Activated CD4-positive, alpha-beta T cell treated with anti-CD3 and anti-CD28 coated beads for 4 hours (primary cell): Measurements from ENCODE around the gene ACSM5.
"Not testable (repeated sequence)": the region's sequence is repeated elsewhere in the genome, so short reads cannot be mapped to it uniquely, and the experiment has no call there.

Experiments used
- DNase-seq, 2 donors: peaks; one replicate each; pipeline ENCODE4 v3.0.0-alpha.2; 2020

ACSM5 gene

DNA sequence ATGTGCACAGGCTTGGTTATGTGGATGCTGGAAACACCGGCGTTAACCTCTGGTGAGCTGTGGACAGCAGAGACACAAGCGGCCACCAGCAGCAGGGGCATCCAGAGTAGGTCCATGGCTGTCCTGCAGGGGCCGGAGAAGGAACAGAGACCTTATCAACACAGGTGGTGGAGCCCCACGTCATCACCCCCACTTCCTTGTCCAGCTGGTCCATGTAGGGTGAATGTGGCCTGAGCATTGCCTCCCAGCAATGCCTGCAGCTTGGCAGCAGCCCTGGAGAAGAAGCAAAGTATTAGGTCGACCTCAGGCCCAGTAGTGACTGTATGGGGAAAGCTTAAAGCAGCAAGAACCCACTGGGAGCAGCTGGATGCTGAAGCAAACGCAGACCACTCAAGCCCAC is 10.1 kb upstream of the ACSM5 start:
- no peak for DNase-seq

DNA sequence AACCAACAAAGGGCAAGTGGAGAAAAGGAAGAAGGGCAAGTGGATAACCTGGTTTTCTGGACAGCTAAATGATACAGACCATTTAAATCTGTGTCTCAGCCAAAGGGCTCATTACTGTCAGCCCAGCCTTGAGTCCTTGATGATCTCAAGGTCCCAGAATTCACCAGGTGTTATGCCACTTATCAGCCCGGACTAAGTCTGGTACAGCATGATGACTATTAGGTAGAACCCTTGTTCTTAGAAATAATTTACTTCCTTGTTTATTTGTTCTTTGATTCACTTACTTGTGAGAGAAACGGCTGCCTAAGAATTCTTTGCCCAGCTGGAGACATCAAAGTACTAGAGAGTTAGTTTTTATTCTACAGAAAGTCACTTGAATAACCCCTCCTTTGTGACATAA is 8.3 kb upstream of the ACSM5 start:
- no peak for DNase-seq

DNA sequence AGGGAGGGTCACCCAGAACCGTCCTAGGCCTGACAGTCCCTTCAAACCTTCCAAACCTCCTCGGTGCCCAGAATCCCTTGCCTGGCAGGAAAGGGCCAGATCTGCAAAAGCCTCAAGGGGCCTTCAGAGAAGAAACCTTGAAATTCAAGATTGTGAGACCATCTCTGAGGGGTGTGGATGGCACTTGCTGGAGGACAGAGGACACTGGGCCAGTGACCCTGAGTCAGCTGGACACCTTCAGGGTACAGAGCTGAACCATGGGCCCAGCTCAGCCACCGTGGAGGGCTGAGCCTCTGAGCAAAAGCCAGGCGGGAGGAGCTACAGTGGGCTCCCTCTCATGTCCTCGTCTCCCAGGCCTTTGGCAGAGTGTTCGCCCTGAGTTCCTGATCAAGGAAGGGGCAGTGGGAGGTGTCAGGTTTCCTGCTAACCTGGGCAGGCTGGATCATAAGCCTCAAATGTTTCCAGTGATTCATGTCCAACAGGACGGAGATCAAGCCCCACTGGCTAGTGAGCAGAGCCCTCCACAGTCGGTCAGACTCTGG is 7.8 kb upstream of the ACSM5 start:
- no peak for DNase-seq

DNA sequence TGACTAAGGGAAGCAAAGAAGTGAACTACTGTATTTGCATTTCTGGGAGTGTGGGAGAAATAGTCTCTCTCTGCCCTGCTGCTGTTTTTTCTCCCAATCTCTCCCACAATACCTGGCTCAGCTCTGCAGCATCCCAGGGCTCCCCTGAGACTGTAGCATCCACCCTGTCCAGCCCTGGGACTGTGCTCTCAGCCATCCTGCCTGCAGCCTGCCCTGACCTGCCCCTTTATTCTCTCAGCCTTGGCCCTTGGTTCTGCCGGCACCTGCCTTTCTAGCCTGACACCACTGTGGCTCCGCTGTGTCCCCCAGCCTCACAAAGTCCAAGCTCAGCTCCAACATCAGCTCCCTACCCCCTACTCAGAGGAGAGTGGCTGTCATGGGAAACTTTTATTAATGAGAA is 6.7 kb upstream of the ACSM5 start:
- no peak for DNase-seq

DNA sequence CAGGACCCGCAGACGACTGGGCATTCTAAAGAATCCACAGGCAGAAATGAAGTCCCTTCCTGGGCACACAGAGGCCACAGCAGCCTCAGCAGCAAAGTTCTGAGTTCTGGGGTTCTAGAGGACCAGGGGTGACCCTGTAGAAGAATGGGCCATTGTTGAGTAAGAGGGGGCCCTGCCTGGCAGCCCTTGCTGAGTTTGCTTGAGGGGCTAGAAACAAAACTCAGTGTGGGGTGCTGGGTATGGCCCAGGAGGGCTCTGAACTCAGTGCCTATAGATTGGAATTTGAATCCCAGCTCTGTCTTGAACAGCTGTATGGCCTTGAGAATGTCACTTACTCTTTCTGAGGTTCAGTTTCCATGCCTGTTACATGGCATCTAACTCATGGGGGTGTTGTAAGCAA is 4.7 kb upstream of the ACSM5 start, which contains the start of gene PDILT:
PDILT (minus strand) TSS at position 101 of the 400 bp plus-strand sequence. CDS start 5,437 bp downstream, outside the sequence.
- no peak for DNase-seq

DNA sequence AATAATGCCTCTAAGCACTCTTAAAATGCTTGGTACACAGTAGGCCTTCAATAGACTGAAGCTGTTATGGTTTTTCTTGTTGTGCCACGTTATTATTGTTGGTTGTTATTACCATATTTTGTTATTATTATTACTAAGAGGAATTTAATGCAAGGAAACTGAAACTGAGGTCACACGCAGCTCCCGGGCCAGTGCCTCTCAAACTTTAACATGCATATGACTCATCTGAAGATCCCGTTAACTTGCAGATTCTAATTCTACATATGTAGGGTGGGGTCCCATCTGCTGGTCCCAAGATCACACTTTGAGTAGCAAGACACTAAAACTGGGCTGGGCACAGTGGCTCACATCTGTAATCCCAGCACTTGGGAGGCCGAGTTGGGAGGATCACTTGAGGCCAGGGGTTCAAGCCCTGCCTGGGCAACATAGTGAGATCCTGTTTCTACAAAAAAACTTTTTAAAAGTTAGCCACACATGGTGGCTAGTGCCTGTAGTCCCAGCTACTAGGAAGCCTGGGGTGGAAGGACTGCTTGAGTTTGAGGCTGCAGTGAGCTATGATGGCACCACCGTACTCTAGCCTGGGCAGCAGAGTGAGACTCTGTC is 888 bp downstream of the ACSM5 start:
- no peak for DNase-seq

DNA sequence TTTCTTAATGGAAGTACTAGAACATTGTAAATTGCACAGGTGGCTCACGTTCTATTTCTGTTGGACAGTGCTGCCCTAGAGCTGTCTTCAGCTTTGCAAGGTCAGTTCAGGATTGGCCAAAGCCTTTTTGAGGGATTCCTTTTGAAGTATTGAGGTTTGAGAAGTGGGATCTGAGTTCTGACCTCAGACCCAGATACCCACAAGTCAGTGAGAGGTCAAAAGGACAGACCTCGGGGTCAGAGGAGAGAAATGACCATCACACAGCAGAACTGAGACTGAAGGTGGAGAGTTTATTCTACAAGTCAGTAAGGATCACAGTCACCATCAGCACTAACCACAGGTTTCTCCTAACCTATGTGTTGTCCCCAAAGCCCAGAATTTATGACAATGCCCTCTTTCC is 1.7 kb downstream of the ACSM5 start:
- no peak for DNase-seq

DNA sequence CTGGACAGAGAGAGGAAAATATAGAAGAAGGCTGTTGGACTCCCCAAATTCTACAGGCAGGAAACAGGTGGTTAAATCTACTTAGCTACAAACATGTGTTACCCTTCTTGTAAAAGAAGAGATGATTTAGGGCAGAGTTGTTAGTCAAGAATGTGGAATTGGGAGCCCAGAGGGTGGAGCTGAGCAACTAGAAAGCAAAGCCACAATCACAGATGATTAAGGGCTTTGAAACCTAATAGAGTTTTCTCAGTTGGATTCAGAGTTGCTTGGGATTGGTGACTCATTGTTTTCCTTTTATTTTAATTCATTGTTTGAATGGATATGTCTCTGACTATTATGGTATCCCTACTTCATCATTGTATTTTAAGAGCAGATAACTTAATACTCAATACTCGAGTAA is 6.2 kb downstream of the ACSM5 start:
- no peak for DNase-seq

DNA sequence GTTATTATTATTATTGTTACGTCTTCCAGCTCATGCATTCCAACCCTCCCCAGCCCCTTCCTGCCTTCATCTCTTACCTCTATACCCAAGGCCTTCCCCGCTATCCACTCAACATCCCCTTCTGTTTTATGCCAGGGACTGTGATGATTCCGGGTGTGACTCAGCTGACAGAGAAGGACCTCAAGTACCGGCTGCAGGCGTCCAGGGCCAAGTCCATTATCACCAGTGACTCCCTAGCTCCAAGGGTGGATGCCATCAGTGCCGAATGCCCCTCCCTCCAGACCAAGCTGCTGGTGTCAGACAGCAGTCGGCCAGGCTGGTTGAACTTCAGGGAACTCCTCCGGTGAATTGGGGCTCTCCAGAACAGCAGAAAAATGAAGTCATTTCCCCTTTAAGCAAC is 9.8 kb downstream of the ACSM5 start:
- DNase-seq: not testable (repeated sequence)

DNA sequence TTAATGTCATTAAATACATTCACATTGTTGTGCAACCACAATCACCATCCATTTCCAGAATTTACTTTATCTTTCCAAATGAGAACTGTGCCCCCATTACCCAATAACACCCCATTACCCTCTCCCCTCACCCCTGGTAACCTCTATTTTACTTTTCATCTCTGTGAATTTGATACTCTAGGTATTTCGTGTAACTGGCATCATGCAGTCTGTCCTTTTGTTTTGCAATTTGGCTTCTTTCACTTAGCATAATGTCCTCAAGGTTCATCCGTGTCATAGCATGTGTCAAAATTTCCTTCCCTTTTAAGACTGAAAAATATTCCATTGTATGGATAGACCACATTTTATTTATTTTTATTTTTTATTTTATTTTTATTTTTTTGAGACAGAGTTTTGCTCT is 12.4 kb downstream of the ACSM5 start:
- not testable (repeated sequence) for DNase-seq

DNA sequence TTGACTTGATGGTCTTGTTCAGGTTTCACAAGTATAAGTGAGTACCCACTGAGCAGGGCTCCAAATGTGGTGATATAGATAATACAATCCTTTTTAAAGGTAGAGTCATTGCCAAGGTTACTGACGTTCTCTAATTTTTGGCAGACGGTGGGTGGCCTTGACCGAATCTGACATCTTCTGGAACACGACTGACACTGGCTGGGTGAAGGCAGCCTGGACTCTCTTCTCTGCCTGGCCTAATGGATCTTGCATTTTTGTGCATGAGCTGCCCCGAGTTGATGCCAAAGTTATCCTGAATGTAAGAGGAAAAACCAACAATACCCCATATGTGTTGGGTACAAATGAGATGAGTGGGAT is 14.4 kb downstream of the ACSM5 start:
- DNase-seq: not testable (repeated sequence)

DNA sequence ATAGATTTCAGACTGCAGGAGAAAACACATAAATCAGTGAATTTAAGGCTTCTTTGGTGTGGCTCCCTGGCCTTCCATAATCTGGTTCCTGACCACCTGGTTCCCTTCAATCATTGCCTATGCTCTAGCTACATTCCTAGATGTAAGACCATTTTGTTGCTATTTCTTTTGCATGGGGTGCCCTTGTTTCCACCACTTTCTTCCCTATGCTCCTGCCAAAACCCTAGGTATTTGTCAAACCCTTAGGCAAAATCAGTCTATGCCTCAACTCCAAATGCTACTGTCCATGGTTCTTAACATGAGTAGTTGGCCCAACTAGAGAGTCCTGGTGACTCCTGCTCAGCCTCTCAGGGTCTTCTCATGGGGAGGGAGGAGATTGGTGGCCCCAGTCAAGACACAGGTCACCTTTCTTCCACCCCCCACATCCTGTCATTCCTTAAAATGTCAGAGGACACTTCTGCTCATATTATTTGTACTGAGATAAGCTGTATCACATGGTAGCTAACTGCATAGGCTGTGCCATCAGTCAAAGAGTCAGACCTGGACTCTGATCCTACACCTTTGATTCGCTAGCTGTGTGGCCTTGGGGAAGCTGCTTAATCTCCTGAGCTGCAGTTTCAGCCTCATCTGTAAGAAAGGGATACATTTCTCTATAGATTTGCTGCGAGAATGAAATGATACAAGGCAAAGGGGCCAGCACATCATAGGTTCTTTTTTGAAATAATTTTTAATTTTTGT is 15.0 kb downstream of the ACSM5 start:
- no peak for DNase-seq

DNA sequence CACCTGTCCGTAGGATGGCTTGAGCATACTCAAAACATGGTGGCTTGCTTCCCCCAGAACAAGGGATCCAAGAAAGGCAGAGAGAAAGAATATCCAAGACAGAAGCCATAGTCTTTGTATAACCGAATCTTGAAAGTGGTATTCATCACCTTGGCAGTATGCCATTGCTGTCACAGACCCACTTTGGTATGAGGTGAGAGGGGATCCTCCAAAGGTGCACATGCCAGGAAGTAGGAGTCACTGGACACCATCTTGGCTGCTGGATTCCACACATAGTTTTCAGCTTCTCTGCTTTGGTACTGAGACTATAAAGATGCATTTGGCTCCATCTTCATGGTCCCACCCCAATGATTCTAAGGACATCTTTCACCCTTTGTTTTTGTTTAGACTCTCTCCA is 18.1 kb downstream of the ACSM5 start:
- DNase-seq: not testable (repeated sequence)

DNA sequence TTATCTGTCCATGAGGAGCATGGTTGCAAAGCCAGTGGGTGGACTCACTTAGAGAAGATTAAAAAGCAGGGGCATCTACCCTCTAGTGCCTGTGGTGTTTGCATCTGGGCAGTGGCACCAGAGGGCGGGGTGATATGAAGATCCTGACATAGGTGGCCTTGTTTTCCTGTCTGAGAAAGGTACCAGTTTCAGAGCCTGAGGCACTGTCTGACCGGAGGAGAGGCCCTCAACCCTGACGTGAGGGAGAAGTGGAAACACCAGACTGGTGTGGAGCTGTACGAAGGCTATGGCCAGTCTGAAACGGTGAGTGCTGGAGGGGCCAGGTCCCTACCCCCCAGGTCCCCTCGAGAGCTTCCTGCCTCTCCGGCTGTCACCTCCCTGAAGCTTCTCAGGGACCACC is 20.2 kb downstream of the ACSM5 start:
- DNase-seq: not testable (repeated sequence)

DNA sequence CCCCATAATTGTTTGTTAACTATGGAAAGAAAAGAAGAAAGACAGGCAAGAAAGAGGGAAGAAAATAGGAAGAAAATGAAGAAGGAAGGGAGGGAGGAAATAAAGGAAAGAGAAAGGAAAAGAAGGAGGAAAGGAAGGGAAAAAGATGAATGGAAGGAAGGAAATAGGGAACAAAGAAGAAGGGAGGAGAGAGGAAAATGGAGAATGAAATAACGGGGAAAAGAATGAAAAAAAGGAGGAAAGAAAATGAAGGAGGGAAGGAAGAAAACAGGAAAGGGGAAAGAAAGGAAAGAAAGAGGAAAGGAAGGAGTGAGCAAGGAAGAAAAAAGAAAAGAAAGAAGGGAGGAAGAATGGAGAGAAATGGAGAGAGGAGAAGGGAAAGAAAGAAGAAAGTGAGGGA is 21.1 kb downstream of the ACSM5 start:
- not testable (repeated sequence) for DNase-seq

DNA sequence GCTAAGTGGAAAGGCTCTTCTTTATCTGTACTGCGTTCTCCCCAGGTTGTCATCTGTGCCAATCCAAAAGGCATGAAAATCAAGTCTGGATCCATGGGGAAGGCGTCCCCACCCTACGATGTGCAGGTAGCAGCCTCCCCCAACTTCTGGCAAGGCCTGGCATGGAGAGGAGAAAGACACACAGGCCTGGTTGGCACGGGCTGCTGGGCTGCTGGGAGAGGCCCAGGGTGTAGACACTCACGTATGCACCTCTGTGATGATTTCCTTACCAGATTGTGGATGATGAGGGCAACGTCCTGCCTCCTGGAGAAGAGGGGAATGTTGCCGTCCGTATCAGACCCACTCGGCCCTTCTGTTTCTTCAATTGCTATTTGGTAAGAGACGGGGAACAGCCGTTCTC is 21.6 kb downstream of the ACSM5 start:
- DNase-seq: no peak

DNA sequence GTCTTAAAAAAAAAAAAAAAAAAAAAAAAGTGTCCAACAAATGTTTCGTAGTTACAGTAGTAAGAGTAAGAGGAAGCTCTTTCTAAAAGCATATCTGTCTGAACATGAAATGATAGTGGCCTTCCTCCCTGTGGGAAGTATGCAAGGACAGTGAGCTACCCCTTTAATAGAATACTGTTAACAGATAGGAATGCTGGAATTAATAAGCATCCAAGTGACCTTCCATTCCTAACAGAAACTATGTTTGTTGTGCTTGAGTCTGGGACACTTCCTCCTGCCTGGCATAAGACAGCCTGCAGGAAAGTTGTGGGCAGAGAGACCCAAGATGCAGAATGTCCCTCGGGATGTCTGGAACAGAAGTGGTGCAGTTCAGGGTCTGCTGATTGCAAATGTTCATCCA is 29.6 kb downstream of the ACSM5 start:
- not testable (repeated sequence) for DNase-seq

DNA sequence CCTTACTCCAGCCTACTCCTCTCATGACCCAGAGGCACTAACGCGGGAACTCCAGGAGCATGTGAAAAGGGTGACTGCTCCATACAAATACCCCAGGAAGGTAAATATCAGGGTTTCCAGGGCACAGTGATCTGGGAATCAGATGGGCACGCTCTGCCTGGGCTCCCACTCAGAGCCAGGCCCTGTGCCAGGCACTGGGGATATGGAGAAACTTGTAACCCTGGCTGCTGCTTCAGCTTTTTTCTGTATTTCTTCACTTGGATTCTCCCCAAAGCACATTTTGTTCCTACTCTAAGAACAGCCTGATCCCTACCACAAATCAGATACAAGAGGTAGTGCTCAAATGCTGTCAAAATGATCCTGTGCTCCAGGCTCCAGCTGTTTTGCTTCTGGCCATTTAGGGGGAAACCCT is 30.5 kb downstream of the ACSM5 start:
- DNase-seq: not testable (repeated sequence)

DNA sequence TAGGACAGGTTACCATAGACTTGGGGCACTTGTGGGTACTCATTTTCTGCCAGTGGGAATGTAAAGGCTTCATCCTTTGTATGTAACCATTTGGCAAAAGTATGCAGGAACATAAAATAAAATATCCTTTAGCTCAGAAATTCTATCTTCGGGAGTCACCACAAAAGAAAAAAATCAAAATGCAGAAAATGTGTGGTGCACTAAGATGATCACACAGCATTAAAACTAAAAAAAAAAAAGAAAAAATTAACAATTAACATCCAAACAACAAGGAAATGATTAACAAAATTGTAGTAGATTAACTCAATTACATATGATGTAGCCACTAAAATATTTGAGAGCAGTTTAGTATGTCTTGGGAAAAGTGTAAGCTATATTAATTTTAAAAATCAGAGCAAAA is 31.4 kb downstream of the ACSM5 start:
- not testable (repeated sequence) for DNase-seq

DNA sequence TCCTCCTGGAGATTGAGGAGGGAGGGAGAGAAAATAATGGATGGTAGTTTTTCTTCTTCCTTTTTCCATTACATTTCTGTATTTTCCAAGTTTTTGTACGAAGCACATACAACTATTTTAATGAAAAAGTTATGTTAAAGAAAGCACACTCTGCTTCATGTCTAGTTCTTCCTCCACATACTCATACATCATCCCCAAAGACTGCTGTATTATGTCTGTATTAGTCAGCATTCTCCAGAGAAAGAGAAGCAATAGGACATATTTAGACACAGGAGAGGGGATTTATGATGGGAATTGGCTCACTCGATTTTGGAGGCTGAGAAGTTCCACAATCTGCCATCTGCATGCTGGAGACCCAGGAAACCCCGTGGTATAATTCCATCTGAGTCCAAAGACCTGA is 31.9 kb downstream of the ACSM5 start:
- DNase-seq: no peak

DNA sequence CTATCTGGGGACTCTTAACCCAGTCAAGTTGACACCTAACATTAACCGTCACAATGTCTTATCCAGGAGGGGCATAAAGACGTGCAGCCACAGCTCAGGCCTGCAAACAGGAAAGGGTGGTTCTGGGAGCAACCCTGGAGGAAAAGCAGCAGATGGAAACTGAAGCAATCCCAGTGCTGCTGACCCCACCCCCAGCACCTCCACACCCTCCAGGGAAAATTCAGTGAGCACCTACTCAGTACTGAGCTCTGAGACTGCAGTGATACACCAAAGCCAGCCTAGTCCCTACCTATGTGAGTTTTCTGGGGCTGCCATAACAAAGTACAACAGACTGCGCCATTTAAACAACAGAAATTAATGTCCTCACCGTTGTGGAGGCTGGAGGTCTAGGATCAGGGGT is 32.5 kb downstream of the ACSM5 start:
- DNase-seq: not testable (repeated sequence)

DNA sequence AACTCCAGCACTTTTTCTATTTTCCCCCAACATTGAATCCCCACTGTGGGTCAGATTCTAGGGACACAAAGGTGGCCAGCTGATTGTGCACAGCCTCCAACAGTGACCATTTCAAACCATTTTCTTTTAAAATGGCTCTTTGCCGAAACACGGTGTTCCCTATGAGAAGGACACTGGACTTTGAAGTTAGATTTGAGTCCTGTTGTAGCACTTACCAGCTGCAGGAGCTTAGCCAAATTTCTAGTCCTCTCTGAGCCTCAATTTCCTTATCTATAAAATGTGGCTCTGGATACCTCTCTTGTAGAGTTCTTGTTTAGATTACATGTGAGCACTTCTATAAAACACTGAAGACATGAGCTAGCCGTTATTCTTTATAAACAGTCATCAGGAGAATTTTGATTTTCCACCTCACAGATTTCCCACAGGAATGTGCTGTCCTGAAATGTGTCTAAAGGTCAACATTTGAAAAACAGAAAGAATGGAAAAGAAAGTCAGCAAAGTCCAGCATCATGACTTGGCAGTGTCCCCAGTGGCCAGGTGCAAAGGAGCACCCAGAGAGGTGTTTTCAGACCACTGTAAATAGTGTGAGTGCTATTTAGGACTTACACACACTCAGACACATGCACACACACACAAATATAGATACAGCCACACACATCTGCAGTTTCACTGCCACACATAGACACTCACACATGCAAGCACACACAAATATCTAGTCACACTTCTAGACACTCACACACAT is 37.5 kb downstream of the ACSM5 start:
- DNase-seq: not testable (repeated sequence)

DNA sequence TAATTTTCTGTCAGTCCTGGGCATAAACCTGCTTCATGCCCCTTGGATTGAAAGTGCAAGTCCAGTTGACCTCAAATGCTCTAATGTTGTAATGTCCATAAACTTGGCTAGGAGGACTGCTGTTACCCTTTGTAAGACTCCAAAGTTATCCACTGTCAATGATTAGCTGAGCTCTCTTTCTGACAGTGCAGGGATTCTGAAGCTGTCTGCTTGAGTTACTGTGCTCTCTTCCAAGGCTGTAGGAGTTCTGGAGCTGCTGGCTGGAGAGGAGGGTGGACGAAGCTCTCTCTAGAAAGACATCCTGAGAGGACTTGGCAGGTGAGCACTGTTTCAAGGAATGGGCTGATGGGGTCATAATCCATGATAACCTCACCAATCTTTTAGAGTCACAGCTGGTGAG is 42.0 kb downstream of the ACSM5 start, which contains the start of gene ACSM2A:
ACSM2A (plus strand) TSS at position 158 of the 400 bp plus-strand sequence. CDS start 8,594 bp downstream, outside the sequence.
- not testable (repeated sequence) for DNase-seq

DNA sequence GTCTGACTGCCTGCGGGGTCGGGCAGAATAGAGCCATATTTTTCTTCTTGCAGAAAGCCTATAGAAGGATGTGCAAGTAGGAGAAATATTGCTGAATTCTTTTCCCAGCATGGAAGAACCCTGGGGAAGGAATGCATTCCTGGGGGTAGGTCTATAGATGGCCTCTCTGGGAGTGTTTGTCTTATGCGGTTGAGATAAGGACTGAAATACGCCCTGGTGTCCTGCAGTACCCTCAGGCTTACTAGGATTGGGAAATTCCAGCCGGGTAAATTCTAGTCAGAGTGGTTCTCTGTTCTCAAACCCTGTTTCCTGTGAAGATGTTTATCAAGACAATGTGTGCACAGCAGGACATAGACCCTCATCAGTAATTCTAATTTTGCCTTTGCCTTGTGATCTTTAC is 44.3 kb downstream of the ACSM5 start:
- DNase-seq: not testable (repeated sequence)
